WTC11 (cell line): ENCODE data around the gene CEBPE. TPM values are rescaled to one million over a fixed set of nuclear protein-coding genes. Genes with fewer than 3 reads are reported as not detected.

ENCODE experiments used
- ATAC-seq: fragments of 200-7000 bp; cut with Tn5 transposase; 2 replicates; pipeline ENCODE4 v1.10.0; 2021; ENCODE audit warnings: mild to moderate bottlenecking, moderate library complexity
- CTCF ChIA-PET: fragments of 300-600 bp; sonication (Branson Sonifier 250); formaldehyde crosslinking; loops from one replicate; lab custom pipeline; 2021; ENCODE audit warnings: antibody characterized with exemption; lab: Charles Lee
- POLR2A ChIA-PET: fragments of 350-600 bp; sonication (Branson Sonifier 250); formaldehyde crosslinking; loops from one replicate; lab custom pipeline; 2021; ENCODE audit warnings: antibody characterized with exemption; lab: Charles Lee
- DNase-seq: peaks from one replicate; pipeline ENCODE4 v3.0.0; 2021; ENCODE audit warnings: low spot score
- H3K27ac Mint-ChIP-seq: 2 replicates; pipeline ENCODE4 v1.8.0; 2021; ENCODE audit warnings: mixed read lengths
- H3K27me3 Mint-ChIP-seq: 2 replicates; pipeline ENCODE4 v1.8.0; 2021; ENCODE audit warnings: low read depth, mild to moderate bottlenecking, moderate library complexity, mixed read lengths
- H3K36me3 Mint-ChIP-seq: 2 replicates; pipeline ENCODE4 v1.8.0; 2021; ENCODE audit warnings: mixed read lengths
- H3K4me1 Mint-ChIP-seq: 2 replicates; pipeline ENCODE4 v1.8.0; 2022; ENCODE audit warnings: mixed read lengths
- H3K4me3 Mint-ChIP-seq: 2 replicates; pipeline ENCODE4 v1.8.0; 2021; ENCODE audit warnings: mild to moderate bottlenecking, moderate library complexity, mixed read lengths
- H3K9me3 Mint-ChIP-seq: 2 replicates; pipeline ENCODE4 v1.8.0; 2021; ENCODE audit warnings: mixed read lengths
- ARID4B ChIP-seq: sonication (generic); formaldehyde crosslinking; IDR thresholded peaks from 2 replicates; pipeline ENCODE4 v1.8.0; 2023; ENCODE audit warnings: missing genetic modification reagents, mild to moderate bottlenecking, borderline replicate concordance
- ATF3 ChIP-seq: sonication (generic); formaldehyde crosslinking; conservative IDR thresholded peaks from 2 replicates; pipeline ENCODE4 v1.8.1; 2022; ENCODE audit warnings: mild to moderate bottlenecking, missing genetic modification reagents
- JAZF1 ChIP-seq: fragments of 250-450 bp; sonication (Bioruptor Pico); IDR thresholded peaks from 2 replicates; pipeline ENCODE4 v1.9.0; 2021; ENCODE audit warnings: moderate library complexity, mild to moderate bottlenecking, inconsistent platforms
- KAT7 ChIP-seq: sonication (generic); formaldehyde crosslinking; IDR thresholded peaks from 2 replicates; pipeline ENCODE4 v1.8.1; 2023; ENCODE audit warnings: missing genetic modification reagents, mild to moderate bottlenecking, borderline replicate concordance
- OVOL2 ChIP-seq: fragments of 250-450 bp; sonication (Bioruptor Pico); IDR thresholded peaks from 2 replicates; pipeline ENCODE4 v1.9.0; 2021; ENCODE audit warnings: mild to moderate bottlenecking, borderline replicate concordance
- RORB ChIP-seq: fragments of 250-450 bp; sonication (Bioruptor Pico); IDR thresholded peaks from 2 replicates; pipeline ENCODE4 v1.9.0; 2021; ENCODE audit warnings: mild to moderate bottlenecking
- SMAD4 ChIP-seq: sonication (generic); formaldehyde crosslinking; IDR thresholded peaks from 2 replicates; pipeline ENCODE4 v1.8.0; 2022; ENCODE audit warnings: mild to moderate bottlenecking, missing genetic modification reagents
- ZMAT4 ChIP-seq: fragments of 250-450 bp; sonication (Bioruptor Pico); IDR thresholded peaks from 2 replicates; pipeline ENCODE4 v1.9.0; 2021; ENCODE audit warnings: mild to moderate bottlenecking
- ZNF532 ChIP-seq: fragments of 250-450 bp; sonication (Bioruptor Pico); IDR thresholded peaks from 2 replicates; pipeline ENCODE4 v1.9.0; 2021; ENCODE audit warnings: mild to moderate bottlenecking, borderline replicate concordance
- total RNA-seq: library from RNA; stranded (reverse); gene quantifications from 3 replicates; pipeline ENCODE4 v1.2.3, GENCODE V29; 2021
- TF ChIP-seq, protein P1 (sequence below): sonication (generic); formaldehyde crosslinking; IDR thresholded peaks from 2 replicates; pipeline ENCODE4 v1.8.1; 2022; ENCODE audit warnings: missing genetic modification reagents, borderline replicate concordance
- TF ChIP-seq, protein P2 (sequence below): fragments of 250-450 bp; sonication (Bioruptor Pico); IDR thresholded peaks from 2 replicates; pipeline ENCODE4 v1.8.0; 2021; ENCODE audit warnings: mild to moderate bottlenecking

The CEBPE gene
- total RNA-seq, 1 experiment from 2014 or later = not detected

GRCh38 chr14:23086565-23086964, 32.5 kb downstream of the CEBPE start (continued):
- TF ChIP-seq ATF3 (no peak), JAZF1 (CRISPR knock-in tag) (no peak)
- TF ChIP-seq, all 79 proteins: peak for 0

DNA sequence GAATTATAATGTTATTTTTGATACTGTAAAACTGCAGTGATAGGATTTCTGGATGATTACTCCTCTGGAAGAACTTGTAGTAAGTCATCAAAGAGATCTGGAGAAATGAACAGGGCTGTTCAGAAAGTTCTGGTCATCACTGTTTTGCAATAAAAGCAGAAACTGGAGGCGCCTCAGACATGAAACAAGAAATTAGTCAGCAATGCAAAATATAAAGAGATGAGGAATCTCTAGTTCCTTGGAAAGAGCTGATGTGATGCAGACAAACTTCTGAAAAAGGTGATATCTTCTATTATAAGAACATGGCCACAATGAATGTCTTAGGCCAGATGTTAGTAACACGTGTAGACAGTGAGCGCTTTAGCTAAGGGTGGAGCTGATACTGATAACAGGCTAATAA, 33.6 kb downstream of the CEBPE start:
- no peaks in the 10 kb centered on the region for H3K4me1 Mint-ChIP-seq
- no peak overlapping the region for H3K27ac Mint-ChIP-seq
- POLR2A ChIA-PET = no interaction called here
- no peaks in the 10 kb centered on the region for H3K9me3 Mint-ChIP-seq
- H3K36me3 Mint-ChIP-seq = peaks cover 81% of the 10 kb centered on the region
- CTCF ChIA-PET = interaction anchor here (0.6 to 5.0 kb wide), 3 partner anchors 17 to 58 kb away, joined by 4 to 20 read pairs (median 4); no protein-coding TSS in a partner anchor
- DNase-seq = no peak
- TF ChIP-seq ZMAT4 (CRISPR knock-in tag) (no peak), OVOL2 (CRISPR knock-in tag) (no peak), SMAD4 (no peak), KAT7 (no peak), ZNF532 (CRISPR knock-in tag) (no peak), RORB (CRISPR knock-in tag) (no peak), ARID4B (CRISPR knock-in tag) (no peak)
- TF ChIP-seq, protein P1, sequence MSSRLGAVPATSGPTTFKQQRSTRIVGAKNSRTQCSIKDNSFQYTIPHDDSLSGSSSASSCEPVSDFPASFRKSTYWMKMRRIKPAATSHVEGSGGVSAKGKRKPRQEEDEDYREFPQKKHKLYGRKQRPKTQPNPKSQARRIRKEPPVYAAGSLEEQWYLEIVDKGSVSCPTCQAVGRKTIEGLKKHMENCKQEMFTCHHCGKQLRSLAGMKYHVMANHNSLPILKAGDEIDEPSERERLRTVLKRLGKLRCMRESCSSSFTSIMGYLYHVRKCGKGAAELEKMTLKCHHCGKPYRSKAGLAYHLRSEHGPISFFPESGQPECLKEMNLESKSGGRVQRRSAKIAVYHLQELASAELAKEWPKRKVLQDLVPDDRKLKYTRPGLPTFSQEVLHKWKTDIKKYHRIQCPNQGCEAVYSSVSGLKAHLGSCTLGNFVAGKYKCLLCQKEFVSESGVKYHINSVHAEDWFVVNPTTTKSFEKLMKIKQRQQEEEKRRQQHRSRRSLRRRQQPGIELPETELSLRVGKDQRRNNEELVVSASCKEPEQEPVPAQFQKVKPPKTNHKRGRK (CRISPR knock-in tag) = no peak
- TF ChIP-seq, protein P2, sequence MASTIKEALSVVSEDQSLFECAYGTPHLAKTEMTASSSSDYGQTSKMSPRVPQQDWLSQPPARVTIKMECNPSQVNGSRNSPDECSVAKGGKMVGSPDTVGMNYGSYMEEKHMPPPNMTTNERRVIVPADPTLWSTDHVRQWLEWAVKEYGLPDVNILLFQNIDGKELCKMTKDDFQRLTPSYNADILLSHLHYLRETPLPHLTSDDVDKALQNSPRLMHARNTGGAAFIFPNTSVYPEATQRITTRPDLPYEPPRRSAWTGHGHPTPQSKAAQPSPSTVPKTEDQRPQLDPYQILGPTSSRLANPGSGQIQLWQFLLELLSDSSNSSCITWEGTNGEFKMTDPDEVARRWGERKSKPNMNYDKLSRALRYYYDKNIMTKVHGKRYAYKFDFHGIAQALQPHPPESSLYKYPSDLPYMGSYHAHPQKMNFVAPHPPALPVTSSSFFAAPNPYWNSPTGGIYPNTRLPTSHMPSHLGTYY (CRISPR knock-in tag) = no peak
- H3K27me3 Mint-ChIP-seq = no peaks in the 10 kb centered on the region
- ATAC-seq = no peak
- H3K4me3 Mint-ChIP-seq = no peak overlapping the region
